GM18505 (cell line): Measurements from ENCODE around the gene SS18L1.

Source experiments
- ATAC-seq: cut with Tn5 transposase; IDR thresholded peaks from one replicate; pipeline ENCODE4 v1.9.1; 2021; ENCODE audit not compliant: unreplicated experiment
- POLR2A ChIP-seq: IDR thresholded peaks from 4 replicates; pipeline ENCODE4 v1.6.1; 2011; ENCODE audit warnings: borderline replicate concordance; ENCODE audit not compliant: insufficient read depth, insufficient read length; ENCODE audit errors: extremely low read depth

Gene SS18L1

DNA sequence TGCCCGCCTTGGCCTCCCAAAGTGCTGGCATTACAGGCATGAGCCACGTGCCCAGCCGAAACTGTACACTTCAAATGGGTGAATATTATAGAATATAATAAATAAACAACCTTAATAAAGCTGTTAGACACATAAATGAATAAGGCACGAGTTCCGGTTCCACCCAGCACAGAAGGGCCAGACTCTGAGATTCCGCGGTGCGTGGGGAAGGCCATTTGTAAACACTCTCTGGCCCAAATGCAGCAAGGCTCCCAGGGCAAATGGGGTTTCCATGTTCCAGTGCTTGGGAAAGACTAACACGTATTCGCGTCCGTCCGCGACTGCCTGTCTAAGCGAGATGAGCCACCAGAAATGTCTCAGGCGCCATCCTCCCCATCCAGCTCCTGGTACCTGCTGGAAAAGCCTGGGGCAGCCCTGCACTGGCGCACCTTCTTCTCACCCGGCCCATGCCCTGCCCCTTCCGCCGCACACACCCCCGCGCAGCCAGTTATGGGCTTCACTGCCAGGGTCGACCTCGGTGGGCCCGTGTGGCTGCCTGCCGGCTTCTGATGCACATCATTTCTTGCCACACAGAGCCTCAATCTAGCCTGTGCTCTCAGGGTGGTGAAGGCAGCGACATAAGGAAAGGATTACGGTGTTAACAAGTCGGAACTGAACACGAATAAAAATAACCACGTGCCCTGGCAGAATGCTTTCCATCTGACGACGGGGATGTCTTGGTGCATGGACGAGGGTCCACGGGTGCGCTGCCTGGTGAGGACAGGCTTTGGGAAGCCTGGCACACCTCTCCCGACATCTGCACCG is 26.8 kb upstream of the SS18L1 start:
- no peak for ATAC-seq
- no peak for TF ChIP-seq POLR2A

DNA sequence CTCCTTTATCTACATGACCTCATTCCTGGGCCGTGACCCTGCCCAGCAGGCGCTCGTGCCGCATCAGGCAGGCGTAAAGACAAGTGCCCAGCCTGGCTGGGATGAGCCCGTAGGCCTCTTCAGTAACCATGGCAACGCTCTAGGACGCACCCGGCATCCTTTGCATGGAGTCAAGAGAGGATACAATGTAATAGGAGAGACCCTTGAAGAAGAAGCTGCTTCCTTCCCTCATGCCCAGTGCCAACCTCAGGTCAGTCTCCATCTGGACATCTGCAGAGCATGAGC is 26.3 kb upstream of the SS18L1 start:
- ATAC-seq, result no peak
- no peak for TF ChIP-seq POLR2A

DNA sequence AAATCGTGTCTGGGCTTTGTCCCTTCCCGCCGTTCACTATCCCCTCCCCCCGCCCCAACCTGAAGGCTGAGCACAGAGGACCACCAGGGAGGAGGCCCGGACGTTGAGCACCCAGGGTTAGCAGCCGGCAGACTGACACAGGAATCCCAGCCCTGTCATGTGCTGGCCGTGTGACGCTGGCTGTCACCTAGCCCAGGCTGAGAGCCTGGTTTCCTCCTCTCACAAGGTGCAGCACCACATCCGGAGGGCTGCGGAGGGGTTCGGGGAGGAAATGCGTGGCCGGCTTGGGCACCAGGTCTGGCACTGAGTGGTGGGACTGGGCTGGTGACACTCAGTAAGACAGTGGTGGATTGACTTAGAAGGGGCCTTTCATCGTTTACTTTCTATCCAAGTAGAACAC is 25.9 kb upstream of the SS18L1 start:
- no peak for ATAC-seq
- no peak for TF ChIP-seq POLR2A

DNA sequence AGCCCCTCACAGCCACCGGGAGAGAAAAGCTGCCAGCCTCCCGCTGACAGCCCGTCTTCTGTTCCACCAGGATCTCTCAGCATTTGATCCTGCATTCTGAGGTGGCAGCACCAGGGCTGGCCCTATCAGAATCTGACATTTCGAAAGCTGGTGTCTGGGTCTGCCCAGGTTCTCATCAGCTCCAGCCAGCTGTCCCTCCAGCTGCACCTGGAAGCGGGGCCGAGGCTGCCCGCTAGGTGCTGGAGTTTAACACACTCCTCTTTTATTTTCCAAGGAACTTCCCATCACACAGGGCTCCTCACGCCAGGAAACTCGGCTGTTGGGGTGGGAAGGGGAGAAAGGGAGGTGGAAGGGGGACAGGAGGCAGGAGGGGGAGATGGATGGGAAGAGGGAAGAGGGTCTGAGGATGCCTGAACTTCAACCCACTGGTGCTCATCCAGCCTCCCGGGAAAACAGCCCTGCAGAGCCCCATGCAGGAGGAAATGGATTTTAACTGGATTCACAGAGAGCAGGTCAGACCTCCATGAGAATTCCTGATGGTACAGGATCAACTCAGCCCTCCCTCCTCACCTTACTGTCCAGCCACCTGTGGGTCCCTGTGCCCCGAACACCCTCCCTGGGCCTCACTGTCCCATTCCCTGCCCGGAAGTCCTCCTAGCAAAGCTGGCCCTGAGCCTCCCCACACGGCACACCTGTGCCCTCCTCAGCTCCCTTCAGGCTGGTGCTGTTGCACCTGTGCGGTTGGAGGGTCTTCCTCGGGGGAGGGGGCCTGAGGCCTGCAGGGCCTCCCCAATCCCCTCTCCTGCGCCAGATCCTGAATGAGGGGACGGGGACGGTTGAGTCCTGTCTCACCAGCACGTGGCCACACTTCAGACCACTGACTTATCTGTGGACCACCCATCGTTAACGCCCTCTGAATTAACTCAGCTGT is 25.2 kb upstream of the SS18L1 start:
- TF ChIP-seq POLR2A, result no peak
- ATAC-seq, result no peak

DNA sequence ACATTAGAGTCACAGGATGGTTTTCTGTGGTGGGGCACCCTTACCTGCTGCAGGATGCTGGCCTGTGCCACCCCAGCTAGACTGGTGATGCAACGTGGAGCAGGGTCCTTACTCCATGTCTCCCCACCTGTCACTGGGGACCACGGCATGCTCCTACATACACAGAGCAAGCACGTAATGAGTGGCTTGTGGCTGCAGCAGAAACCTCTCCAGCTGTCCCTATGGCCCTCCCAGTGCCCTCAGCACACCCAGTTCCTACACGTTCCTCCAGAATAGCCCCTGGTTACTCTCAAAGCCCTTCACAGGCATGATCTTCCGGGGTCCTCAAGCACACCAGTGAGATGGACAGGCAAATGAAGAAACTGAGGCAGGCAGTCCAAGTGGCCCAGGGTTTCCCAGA is 24.5 kb upstream of the SS18L1 start:
- no peak for TF ChIP-seq POLR2A
- no peak for ATAC-seq

DNA sequence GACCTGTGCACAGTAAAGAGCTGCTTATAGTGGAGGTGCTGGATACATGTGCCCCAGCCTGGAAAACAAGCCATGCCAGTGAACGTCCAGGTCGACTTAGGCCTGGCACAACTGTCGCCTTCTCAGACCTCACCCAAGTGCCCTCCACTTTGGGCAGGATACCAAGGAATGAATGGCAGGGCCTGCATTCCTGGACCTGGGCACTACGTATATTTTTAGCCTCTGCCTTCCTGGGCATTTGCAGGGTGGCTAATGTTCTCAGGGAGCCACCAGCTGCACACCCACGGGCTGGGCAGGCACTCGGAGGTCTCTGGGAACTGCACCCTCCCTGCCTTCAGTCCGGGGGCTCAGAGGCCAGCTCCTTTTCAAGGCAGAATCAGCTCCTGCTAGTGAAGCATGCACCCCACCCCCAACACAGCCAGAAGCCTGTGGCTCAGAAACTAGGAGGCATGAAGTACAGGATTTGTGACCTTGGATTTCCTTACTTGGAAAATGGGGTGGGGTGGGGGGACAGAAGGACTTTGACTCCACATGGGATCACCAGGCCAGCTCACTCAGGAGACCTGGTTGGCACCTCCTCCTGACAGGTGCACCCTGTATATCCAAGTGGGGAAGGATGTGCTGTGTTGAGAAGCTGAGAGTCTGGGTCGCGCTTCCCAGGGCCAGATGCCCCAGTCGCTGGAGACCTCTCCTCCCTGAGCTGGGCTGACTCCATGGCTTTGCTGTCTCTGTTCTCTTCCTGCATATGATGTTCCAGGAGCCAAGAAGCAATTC is 23.8 kb upstream of the SS18L1 start:
- TF ChIP-seq POLR2A, result no peak
- no peak for ATAC-seq

DNA sequence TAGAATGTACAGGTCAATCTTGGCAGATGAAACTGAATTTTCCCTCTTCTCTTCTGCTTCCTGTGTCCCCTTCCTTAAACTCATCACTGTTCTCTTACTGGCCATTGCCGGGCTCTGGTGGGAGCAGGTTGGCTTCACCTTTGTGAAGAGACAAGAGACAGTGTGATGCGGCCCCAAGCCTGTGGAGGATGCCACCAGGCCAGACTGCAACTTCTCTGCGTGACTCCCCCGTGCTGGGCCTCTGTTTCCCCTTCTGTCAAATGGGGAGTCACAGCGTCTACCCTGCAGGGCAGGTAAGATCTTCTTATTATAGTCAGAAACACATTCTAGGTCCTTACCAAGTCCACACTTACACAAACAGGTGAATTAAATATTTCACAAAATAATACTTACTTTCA is 23.2 kb upstream of the SS18L1 start:
- no peak for TF ChIP-seq POLR2A
- no peak for ATAC-seq

DNA sequence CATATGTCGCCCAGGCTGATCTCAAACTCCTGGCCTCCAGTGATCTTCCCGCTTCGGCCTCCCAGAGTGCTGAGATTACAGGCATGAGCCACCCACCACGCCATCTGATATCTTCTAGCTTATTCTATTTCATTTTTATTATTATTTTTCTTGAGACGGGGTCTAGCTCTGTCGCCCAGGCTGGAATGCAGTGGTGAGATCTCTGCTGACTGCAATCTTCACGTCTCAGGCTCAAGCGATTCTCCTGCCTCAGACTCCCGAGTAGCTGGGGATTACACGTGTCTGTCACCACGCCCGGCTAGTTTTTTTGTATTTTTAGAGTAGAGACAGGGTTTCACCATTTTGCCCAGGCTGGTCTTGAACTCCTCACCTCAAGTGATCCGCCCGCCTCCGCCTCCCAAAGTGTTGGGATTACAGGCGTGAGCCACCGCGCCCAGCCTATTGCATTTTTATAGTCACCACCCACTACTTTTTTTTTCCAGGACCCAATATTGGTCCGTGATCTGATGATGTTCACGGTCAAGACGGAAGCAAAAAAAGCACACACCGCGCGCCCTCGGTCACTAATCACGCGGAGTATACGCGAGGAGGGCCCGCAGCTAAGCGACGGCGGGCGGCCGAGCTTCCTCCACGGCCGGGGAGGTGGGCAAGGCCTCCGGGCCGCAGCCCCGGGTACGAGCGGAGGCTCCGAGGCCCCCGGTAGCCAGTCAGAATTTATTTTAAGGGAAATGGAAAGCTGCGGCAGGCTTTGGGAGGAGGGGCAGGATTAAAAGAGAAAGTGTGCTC is 22.4 kb upstream of the SS18L1 start:
- TF ChIP-seq POLR2A, result peak; percentile 59
- ATAC-seq, result peak; percentile 3

DNA sequence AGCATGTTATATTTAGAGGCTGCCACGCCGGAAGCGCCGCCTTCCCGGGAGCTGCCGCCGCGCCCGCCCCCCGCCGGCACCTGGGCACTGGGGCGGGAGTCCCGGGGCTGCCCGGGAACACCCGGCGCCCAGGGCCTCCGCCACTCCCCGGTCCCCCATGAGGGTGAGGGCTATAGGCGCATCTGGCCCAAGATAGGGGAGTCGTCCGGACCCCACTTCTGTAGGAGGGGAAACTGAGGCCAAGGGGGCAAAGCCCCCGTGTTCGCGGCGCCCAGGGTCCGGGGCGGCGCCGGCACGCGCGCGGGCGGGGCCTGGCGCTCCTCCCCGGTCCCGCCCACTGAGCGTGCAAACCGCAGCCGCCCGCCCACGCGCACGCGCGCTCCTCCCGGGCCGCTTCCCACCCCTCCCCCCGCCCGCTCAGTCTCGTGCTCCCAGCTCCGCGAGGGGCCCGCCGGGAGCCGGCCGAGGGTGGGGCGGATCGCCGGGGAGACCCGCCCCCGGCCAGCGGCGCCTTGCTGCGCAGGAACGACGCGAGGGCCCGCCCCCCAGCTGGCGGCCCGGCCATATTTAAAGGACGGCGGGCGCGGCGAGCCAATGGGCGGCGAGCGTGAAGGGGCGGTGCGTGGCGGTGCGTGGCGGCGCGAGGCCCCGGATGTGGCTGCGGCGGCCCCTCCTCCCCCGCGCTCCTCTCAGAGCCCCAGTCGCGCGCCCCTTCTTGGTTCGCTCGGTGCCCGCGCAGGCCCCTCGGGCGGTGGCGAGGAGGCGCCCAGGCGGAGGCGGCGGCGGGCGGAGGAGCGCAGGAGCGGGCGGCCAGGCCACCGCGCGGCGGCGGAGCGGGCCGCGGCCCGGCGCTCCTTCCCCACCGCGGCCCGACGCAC is 21.6 kb upstream of the SS18L1 start, which contains the start of gene LSM14B:
Gene LSM14B (plus strand): TSS at position 700 of the 878 bp plus-strand sequence. CDS start 192 bp downstream, outside the sequence.
- ATAC-seq, result peak; percentile 74

DNA sequence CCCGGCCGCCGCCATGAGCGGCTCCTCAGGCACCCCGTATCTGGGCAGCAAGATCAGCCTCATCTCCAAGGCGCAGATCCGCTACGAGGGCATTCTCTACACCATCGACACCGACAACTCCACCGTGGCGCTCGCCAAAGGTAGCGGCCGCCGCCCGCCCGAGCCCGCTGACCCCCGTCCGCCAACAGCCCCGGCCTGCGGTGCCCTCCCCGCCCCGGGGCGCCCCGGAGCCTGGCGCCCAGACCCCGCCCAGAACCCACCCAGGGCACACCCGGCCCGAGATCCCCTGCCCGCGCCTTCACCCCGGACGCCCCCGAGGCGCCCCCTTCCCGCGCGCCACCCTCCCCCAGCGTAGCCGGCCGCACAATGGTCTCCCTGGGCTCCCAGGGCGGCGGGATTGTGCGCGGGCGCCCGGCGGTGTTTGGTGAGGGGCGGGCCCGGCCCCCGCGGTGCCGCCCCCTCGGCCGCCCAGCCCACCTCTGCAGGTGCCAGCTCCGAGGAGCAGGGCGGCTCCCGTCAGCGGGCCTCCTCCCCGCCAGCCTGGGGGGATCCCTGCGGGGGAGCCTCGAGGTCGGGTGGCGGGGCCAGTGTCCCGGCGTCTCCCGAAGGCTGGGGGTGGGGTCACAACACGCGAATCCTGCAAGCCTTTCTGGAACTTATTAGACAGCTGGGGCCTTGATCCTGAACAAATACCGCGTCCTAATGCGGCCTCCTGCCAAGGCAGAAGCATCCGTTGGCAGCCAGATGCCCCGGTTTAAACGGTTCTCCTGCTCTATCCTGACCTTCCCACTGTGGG is 20.7 kb upstream of the SS18L1 start:
- TF ChIP-seq POLR2A, result no peak
- peak; percentile 15 for ATAC-seq

More for the DNA sequence above, 21.6 kb upstream of the SS18L1 start, which contains the start of gene LSM14B:
- TF ChIP-seq POLR2A, result peak; percentile 38
